Thoracic aorta (tissue), 2 donors: Measurements from ENCODE around the gene ABCC8. TPM values are rescaled to one million over a fixed set of nuclear protein-coding genes. Genes with fewer than 3 reads are reported as not detected.

ENCODE experiments used
- ATAC-seq: fragments of 150-250 bp; one replicate; pipeline ENCODE4 v1.8.0; 2017; ENCODE audit warnings: low read depth; ENCODE audit not compliant: insufficient number of reproducible peaks, low FRiP score
- DNase-seq: peaks from one replicate; pipeline ENCODE4 v3.0.0-alpha.2; 2020; ENCODE audit warnings: low spot score
- H3K27ac ChIP-seq, 2 donors: fragments of 200-600 bp; sonication (generic); 1 replicate in 1 of 2; 2 replicates in 1 of 2; pipeline ENCODE4 v1.5.1; 2016; ENCODE audit warnings: mild to moderate bottlenecking in 2 of 2, moderate library complexity in 2 of 2
- H3K27me3 ChIP-seq: fragments of 200-600 bp; sonication (generic); replicated peaks from 2 replicates; pipeline ENCODE4 v1.6.0; 2016; ENCODE audit warnings: mild to moderate bottlenecking; ENCODE audit not compliant: insufficient read depth
- H3K36me3 ChIP-seq: fragments of 200-600 bp; sonication (generic); one replicate; pipeline ENCODE4 v1.5.1; 2016
- H3K4me1 ChIP-seq, 2 donors: fragments of 200-600 bp; sonication (generic); 1 replicate in 1 of 2; 2 replicates in 1 of 2; pipeline versions ENCODE4 v1.5.1 to v1.6.0; 2016; ENCODE audit warnings: low read depth in 2 of 2, mild to moderate bottlenecking in 1 of 2; ENCODE audit not compliant: control insufficient read depth in 1 of 2
- H3K4me3 ChIP-seq: fragments of 200-600 bp; sonication (generic); 2 replicates; pipeline ENCODE4 v1.5.1; 2016; ENCODE audit warnings: mild to moderate bottlenecking
- H3K9me3 ChIP-seq: fragments of 200-600 bp; sonication (generic); 2 replicates; pipeline ENCODE4 v1.5.1; 2016
- total RNA-seq, 2 donors: library from RNA; depleted of rRNA; stranded (reverse); fragments of >200 nt; gene quantifications; one replicate each; pipeline versions ENCODE4 v1.1.0 to v1.2.3, GENCODE V29; 2016
- TF ChIP-seq, protein P1 (sequence below): fragments of 200-600 bp; sonication (generic); IDR thresholded peaks from one replicate; pipeline ENCODE4 v1.5.1; 2019; ENCODE audit warnings: antibody characterized with exemption

ABCC8 gene
- total RNA-seq, 2 donors from 2014 or later = 0.42 to 13.9 TPM

DNA sequence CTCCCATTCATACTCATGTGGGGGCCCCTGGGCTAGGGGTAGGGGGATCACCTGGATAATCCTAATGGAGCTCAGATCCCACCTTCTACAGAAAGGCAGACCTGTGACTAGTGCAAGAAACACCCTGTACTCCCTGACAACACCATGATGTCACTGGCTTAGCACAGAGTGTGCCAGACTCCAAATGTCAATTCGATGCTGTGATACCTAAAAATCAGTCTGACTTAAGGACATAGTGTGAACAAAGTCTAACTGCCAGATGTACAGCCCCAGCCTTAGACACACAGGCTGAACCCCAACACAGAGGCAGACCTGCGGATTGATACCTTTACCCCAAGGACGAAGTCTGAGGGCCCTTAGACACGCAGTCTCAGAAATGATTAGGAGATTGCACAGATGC is 8.5 kb downstream of the ABCC8 start:
- ATAC-seq = no peak
- Histone ChIP-seq H3K36me3 (no peaks in the 10 kb centered on the region), H3K4me1 (no peaks in the 10 kb centered on the region), H3K27me3 (no peaks in the 10 kb centered on the region), H3K27ac (no peak overlapping the region), H3K4me3 (no peak overlapping the region), H3K9me3 (no peaks in the 10 kb centered on the region)
- DNase-seq = no peak
- TF ChIP-seq, protein P1, sequence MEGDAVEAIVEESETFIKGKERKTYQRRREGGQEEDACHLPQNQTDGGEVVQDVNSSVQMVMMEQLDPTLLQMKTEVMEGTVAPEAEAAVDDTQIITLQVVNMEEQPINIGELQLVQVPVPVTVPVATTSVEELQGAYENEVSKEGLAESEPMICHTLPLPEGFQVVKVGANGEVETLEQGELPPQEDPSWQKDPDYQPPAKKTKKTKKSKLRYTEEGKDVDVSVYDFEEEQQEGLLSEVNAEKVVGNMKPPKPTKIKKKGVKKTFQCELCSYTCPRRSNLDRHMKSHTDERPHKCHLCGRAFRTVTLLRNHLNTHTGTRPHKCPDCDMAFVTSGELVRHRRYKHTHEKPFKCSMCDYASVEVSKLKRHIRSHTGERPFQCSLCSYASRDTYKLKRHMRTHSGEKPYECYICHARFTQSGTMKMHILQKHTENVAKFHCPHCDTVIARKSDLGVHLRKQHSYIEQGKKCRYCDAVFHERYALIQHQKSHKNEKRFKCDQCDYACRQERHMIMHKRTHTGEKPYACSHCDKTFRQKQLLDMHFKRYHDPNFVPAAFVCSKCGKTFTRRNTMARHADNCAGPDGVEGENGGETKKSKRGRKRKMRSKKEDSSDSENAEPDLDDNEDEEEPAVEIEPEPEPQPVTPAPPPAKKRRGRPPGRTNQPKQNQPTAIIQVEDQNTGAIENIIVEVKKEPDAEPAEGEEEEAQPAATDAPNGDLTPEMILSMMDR = no peak

DNA sequence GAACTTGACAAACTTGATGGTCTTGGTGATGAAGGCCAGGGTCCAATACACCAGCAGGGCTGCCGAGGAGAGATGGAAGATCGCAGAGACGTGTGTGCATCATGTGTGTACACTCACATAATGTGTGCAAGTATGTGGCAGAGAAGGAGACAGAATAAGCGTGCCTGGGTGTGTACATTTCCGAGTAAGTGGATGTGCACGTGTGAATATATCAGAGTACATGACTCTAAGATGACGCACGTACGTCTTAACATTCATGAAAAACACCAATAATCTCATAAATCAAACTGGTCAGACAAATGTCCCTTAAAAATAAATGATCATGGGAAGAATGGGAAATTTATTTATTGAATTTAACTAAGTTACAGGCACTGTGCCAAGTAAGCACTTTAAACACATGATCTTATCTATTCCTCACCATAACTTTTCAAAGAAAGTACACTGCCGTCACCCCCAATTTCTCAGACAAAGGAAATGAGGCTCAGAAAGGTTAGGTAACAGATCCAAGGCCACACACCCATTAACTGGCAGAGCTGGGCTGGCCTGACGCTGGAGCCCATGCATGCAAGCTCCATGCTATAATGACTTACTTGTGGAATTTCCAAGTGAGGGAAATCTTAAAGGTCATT is 13.0 kb downstream of the ABCC8 start:
- TF ChIP-seq, protein P1 = no peak
- ATAC-seq (no peak), DNase-seq (no peak)
- Histone ChIP-seq H3K27ac (no peak overlapping the region), H3K4me1 (no peaks in the 10 kb centered on the region), H3K36me3 (no peaks in the 10 kb centered on the region), H3K9me3 (no peaks in the 10 kb centered on the region), H3K27me3 (no peaks in the 10 kb centered on the region), H3K4me3 (no peak overlapping the region)

DNA sequence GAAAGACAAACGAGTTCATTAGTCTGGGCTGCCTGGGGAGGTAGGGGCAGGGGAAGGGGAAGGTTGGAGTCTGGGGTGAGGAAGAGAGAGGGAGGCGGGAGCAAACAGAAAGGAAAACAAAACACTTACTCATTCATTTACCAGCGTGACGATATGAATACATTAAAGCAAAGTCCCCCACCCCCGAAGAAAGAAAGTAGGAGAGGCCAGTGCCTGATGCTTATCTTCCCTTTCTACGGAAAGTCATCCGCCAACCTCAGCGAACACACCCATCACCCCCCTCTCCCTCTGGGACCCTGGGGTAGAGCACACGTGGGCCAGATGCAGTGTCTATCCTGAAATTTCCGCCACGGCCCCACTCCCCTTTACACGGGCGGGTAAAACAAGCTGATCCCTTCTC is 13.7 kb downstream of the ABCC8 start:
- H3K4me1 ChIP-seq = no peaks in the 10 kb centered on the region
- H3K36me3 ChIP-seq = no peaks in the 10 kb centered on the region
- H3K9me3 ChIP-seq = no peaks in the 10 kb centered on the region
- no peak overlapping the region for H3K4me3 ChIP-seq
- H3K27me3 ChIP-seq = no peaks in the 10 kb centered on the region
- no peak overlapping the region for H3K27ac ChIP-seq
- no peak for ATAC-seq
- DNase-seq = no peak
- TF ChIP-seq, protein P1 = no peak

GRCh38 chr11:17460406-17460805 is 16.2 kb downstream of the ABCC8 start:
- no peaks in the 10 kb centered on the region for H3K27me3 ChIP-seq
- TF ChIP-seq, protein P1 = no peak
- no peaks in the 10 kb centered on the region for H3K36me3 ChIP-seq
- no peak overlapping the region for H3K4me3 ChIP-seq
- H3K9me3 ChIP-seq = no peaks in the 10 kb centered on the region
- DNase-seq = no peak
- H3K4me1 ChIP-seq = no peaks in the 10 kb centered on the region
- no peak overlapping the region for H3K27ac ChIP-seq
- no peak for ATAC-seq

DNA sequence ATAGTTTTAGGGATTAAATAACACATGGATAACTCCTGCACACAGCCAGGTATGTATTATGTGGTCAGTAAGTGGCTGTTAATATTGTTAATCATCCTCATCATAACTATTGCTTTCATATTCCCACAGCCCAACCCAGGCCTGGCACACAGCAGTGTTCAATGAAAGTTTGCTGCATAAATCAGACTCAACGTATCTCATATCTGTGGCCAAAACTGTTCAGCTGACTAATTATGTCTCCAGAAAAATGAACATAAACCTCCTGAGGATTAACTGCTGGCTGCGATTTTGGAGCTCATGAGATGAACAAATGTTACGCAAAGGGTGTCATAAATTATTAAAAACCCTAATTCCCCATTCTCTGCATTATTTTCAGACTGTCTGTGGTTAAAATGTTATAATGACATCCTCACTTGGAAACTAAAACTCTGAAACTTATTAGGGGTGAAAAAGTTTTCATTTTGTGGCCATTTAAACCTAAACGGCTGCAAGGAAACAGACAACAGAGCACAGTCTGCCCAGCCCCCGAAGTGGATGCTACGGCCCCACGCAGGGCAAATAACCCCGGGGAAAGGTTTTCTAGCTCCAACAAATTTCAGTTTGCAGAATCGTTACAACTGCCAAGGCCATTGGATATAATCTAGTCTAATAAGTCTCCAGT is 17.3 kb downstream of the ABCC8 start:
- Histone ChIP-seq H3K4me3 (no peak overlapping the region), H3K9me3 (no peaks in the 10 kb centered on the region), H3K4me1 (no peaks in the 10 kb centered on the region), H3K27ac (no peak overlapping the region), H3K36me3 (no peaks in the 10 kb centered on the region), H3K27me3 (no peaks in the 10 kb centered on the region)
- no peak for ATAC-seq
- DNase-seq = no peak
- TF ChIP-seq, protein P1 = no peak
